ENCODE results near the gene GNG7. TPM values are rescaled to one million over a fixed set of nuclear protein-coding genes. Genes with fewer than 3 reads are reported as not detected.

The GNG7 gene
- polyA plus RNA-seq, 3 donors: 1.1 to 1.6 (median 1.3) TPM

GRCh38 chr19:2721570-2722540 is 19.4 kb upstream of the GNG7 start:
- no peak overlapping the region for H3K9ac ChIP-seq (ENCODE audit: insufficient read depth, low read length, poor library complexity, severe bottlenecking)
- intact Hi-C loops (cut with micrococcal nuclease): no loop called here
- H3K27ac ChIP-seq (ENCODE audit: low read depth in 1 of 2, low read length in 2 of 2): no peak overlapping the region
- H3K9me3 ChIP-seq (replicated peaks in 1 of 2; ENCODE audit: control insufficient read depth in 1 of 2, insufficient read depth in 1 of 2, low read length in 2 of 2): peaks cover 0 to 7% of the 10 kb centered on the region in 2 donors
- H3K4me3 ChIP-seq (replicated peaks in 1 of 3; ENCODE audit: low read depth in 2 of 3, low read length in 3 of 3): no peak overlapping the region
- H3K4me1 ChIP-seq (ENCODE audit: control insufficient read depth in 1 of 2, insufficient read depth in 2 of 2, low read length in 2 of 2): peaks cover 9 to 10% of the 10 kb centered on the region in 2 donors
- H3K79me2 ChIP-seq (ENCODE audit: insufficient read depth, low read length): no peaks in the 10 kb centered on the region
- Mint-ChIP-seq H3K36me3 (no peaks in the 10 kb centered on the region), H3K9me3 (peaks cover 0 to 7% (median 6%) of the 10 kb centered on the region in 7 donors), H3K27me3 (ENCODE audit: low read depth in 3 of 3) (peaks cover 32 to 72% (median 51%) of the 10 kb centered on the region in 3 donors), H3K4me1 (peaks cover 7% of the 10 kb centered on the region), H3K4me3 (peak overlapping the region; percentile 55 to 81), H3K27ac (no peak overlapping the region)
- H3K27me3 ChIP-seq (ENCODE audit: control insufficient read depth in 2 of 2, insufficient read depth in 2 of 2, low read length in 2 of 2): peaks cover 12 to 38% of the 10 kb centered on the region in 2 donors
- H4K20me1 ChIP-seq (ENCODE audit: insufficient read depth, low read length): no peaks in the 10 kb centered on the region
- WGBS (ENCODE audit: insufficient coverage): 31% methylated on average over 33 of the region's 39 CpGs
- TF ChIP-seq, protein P1, sequence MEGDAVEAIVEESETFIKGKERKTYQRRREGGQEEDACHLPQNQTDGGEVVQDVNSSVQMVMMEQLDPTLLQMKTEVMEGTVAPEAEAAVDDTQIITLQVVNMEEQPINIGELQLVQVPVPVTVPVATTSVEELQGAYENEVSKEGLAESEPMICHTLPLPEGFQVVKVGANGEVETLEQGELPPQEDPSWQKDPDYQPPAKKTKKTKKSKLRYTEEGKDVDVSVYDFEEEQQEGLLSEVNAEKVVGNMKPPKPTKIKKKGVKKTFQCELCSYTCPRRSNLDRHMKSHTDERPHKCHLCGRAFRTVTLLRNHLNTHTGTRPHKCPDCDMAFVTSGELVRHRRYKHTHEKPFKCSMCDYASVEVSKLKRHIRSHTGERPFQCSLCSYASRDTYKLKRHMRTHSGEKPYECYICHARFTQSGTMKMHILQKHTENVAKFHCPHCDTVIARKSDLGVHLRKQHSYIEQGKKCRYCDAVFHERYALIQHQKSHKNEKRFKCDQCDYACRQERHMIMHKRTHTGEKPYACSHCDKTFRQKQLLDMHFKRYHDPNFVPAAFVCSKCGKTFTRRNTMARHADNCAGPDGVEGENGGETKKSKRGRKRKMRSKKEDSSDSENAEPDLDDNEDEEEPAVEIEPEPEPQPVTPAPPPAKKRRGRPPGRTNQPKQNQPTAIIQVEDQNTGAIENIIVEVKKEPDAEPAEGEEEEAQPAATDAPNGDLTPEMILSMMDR (IDR thresholded peaks at IDR 0.05): no peak
- peak overlapping the region; percentile 43 for H3K4me2 ChIP-seq (replicated peaks; ENCODE audit: extremely low read depth, low read length, poor library complexity, severe bottlenecking)
- DNase-seq: no peak
- no peaks in the 10 kb centered on the region for H3K36me3 ChIP-seq (replicated peaks in 1 of 2; ENCODE audit: control insufficient read depth in 1 of 2, insufficient read depth in 2 of 2, low read length in 2 of 2)
- no peak overlapping the region for H2AFZ ChIP-seq (ENCODE audit: insufficient read depth, low read depth, low read length, poor library complexity, severe bottlenecking)

GRCh38 chr19:2720777-2721569 is 18.5 kb upstream of the GNG7 start, which contains the start of gene DIRAS1:
DIRAS1 (minus strand) TSS chr19:2721372; CDS start chr19:2717806, 3,566 bp downstream.
- Histone ChIP-seq H3K79me2 (ENCODE audit: insufficient read depth, low read length) (no peaks in the 10 kb centered on the region), H3K4me2 (replicated peaks; ENCODE audit: extremely low read depth, low read length, poor library complexity, severe bottlenecking) (peak within 1 kb of the TSS; percentile 43), H3K9ac (ENCODE audit: insufficient read depth, low read length, poor library complexity, severe bottlenecking) (no peak within 1 kb of the TSS), H4K20me1 (ENCODE audit: insufficient read depth, low read length) (no peaks in the 10 kb centered on the region), H3K27me3 (ENCODE audit: control insufficient read depth in 2 of 2, insufficient read depth in 2 of 2, low read length in 2 of 2) (peaks cover 12 to 32% of the 10 kb centered on the region in 2 donors), H3K4me3 (replicated peaks in 1 of 3; ENCODE audit: low read depth in 2 of 3, low read length in 3 of 3) (no peak within 1 kb of the TSS), H3K9me3 (replicated peaks in 1 of 2; ENCODE audit: control insufficient read depth in 1 of 2, insufficient read depth in 1 of 2, low read length in 2 of 2) (peaks cover 2 to 9% of the 10 kb centered on the region in 2 donors), H3K4me1 (ENCODE audit: control insufficient read depth in 1 of 2, insufficient read depth in 2 of 2, low read length in 2 of 2) (peaks cover 9 to 10% of the 10 kb centered on the region in 2 donors), H3K36me3 (replicated peaks in 1 of 2; ENCODE audit: control insufficient read depth in 1 of 2, insufficient read depth in 2 of 2, low read length in 2 of 2) (no peaks in the 10 kb centered on the region), H2AFZ (ENCODE audit: insufficient read depth, low read depth, low read length, poor library complexity, severe bottlenecking) (no peak within 1 kb of the TSS), H3K27ac (ENCODE audit: low read depth in 1 of 2, low read length in 2 of 2) (no peak within 1 kb of the TSS)
- Mint-ChIP-seq H3K4me1 (peaks cover 7% of the 10 kb centered on the region), H3K36me3 (no peaks in the 10 kb centered on the region), H3K4me3 (peak within 1 kb of the TSS; percentile 55 to 81), H3K9me3 (peaks cover 0 to 7% (median 6%) of the 10 kb centered on the region in 7 donors), H3K27me3 (ENCODE audit: low read depth in 3 of 3) (peaks cover 25 to 66% (median 43%) of the 10 kb centered on the region in 3 donors), H3K27ac (no peak within 1 kb of the TSS)
- intact Hi-C loops (cut with micrococcal nuclease): no loop called here
- under 1% methylated on average over 63 of the region's 100 CpGs for WGBS (ENCODE audit: insufficient coverage)
- no peak for DNase-seq
- TF ChIP-seq, protein P1 (IDR thresholded peaks at IDR 0.05): no peak
